GM12878 (cell line): ENCODE data around the gene HTR2B. TPM values are rescaled to one million over a fixed set of nuclear protein-coding genes. Genes with fewer than 3 reads are reported as not detected.

Experiments used
- ATAC-seq: fragments of 200-7000 bp; cut with Tn5 transposase; 3 replicates; pipeline ENCODE4 v1.9.1; 2020; ENCODE audit warnings: mild to moderate bottlenecking, moderate library complexity
- BruUV-seq: library from RNA; stranded (reverse); fragments of 400-500 nt; replicated peaks from 2 replicates; lab custom pipeline; 2021; lab: Mats Ljungman, UMichigan
- CTCF ChIA-PET: fragments of 300-600 bp; sonication (Branson Sonifier 250); formaldehyde crosslinking; extraction: SDS; loops from one replicate; lab custom pipeline; 2021; ENCODE audit warnings: inconsistent platforms; lab: Yijun Ruan, JAX
- POLR2A ChIA-PET: fragments of 350-600 bp; formaldehyde crosslinking; extraction: SDS; loops from one replicate; lab custom pipeline; 2021; ENCODE audit warnings: inconsistent platforms; lab: Charles Lee
- RAD21 ChIA-PET: fragments of 300-600 bp; sonication (Branson Sonifier 250); formaldehyde crosslinking; loops from one replicate; lab custom pipeline; 2023; ENCODE audit warnings: antibody characterized with exemption; ENCODE audit not compliant: unreplicated experiment; lab: Charles Lee
- SMC1A ChIA-PET: fragments of 300-600 bp; sonication (Branson Sonifier 250); formaldehyde crosslinking; loops from one replicate; lab custom pipeline; 2023; ENCODE audit not compliant: unreplicated experiment, uncharacterized antibody; lab: Charles Lee
- DNase-seq: peaks from one replicate; pipeline ENCODE4 v3.0.0-alpha.2; 2011; ENCODE audit warnings: low read depth, low spot score
- FAIRE-seq: peaks from 3 replicates; lab custom pipeline; 2011; peaks lifted over from hg19 to GRCh38; lab: Jason Lieb, UNC
- H2AFZ ChIP-seq: 2 replicates; pipeline ENCODE4 v1.6.0; 2011; ENCODE audit warnings: low read depth, low read length, control low read depth; ENCODE audit not compliant: control insufficient read depth
- H3K27ac ChIP-seq: 2 replicates; pipeline ENCODE4 v1.5.1; 2011; ENCODE audit warnings: control low read depth; ENCODE audit not compliant: control insufficient read depth, insufficient read depth
- H3K27me3 ChIP-seq, 2 experiments: replicated peaks in 1 of 2; 2 replicates each; pipeline versions ENCODE4 v1.6.0 to v1.6.1; 2011; ENCODE audit warnings: low read length in 1 of 2; ENCODE audit not compliant: control insufficient read depth in 2 of 2, insufficient read depth in 2 of 2
- H3K36me3 ChIP-seq, 2 experiments: 2 replicates each; pipeline ENCODE4 v1.5.1; 2011; ENCODE audit warnings: low read length in 1 of 2; ENCODE audit not compliant: control insufficient read depth in 2 of 2, insufficient read depth in 2 of 2
- H3K4me1 ChIP-seq: 2 replicates; pipeline ENCODE4 v1.6.1; 2011; ENCODE audit warnings: mild to moderate bottlenecking, low read length, moderate library complexity, mixed read lengths; ENCODE audit not compliant: control insufficient read depth, insufficient read depth
- H3K4me2 ChIP-seq: 2 replicates; pipeline ENCODE4 v1.6.0; 2011; ENCODE audit warnings: control low read depth; ENCODE audit not compliant: control insufficient read depth, insufficient read depth
- H3K4me3 ChIP-seq: fragments of 200-600 bp; sonication (generic); 2 replicates; pipeline ENCODE4 v1.5.1; 2016
- H3K79me2 ChIP-seq: 2 replicates; pipeline ENCODE4 v1.6.0; 2011; ENCODE audit warnings: low read length; ENCODE audit not compliant: control insufficient read depth, insufficient read depth
- H3K9ac ChIP-seq: 2 replicates; pipeline ENCODE4 v1.8.0; 2011; ENCODE audit warnings: low read length, control low read depth, mixed read lengths; ENCODE audit not compliant: control insufficient read depth, insufficient read depth
- H3K9me3 ChIP-seq: replicated peaks from 3 replicates; pipeline ENCODE4 v1.5.1; 2011; ENCODE audit warnings: mild to moderate bottlenecking, low read length; ENCODE audit not compliant: control insufficient read depth, insufficient read depth
- H4K20me1 ChIP-seq: 2 replicates; pipeline ENCODE4 v1.6.0; 2011; ENCODE audit not compliant: control insufficient read depth, insufficient read depth
- CHD4 ChIP-seq: fragments of 200-600 bp; sonication (generic); IDR thresholded peaks from 2 replicates; pipeline ENCODE4 v1.6.1; 2016; ENCODE audit warnings: mild to moderate bottlenecking
- JUNB ChIP-seq: IDR thresholded peaks from 2 replicates; pipeline ENCODE4 v1.6.1; 2016; ENCODE audit warnings: antibody characterized with exemption, mild to moderate bottlenecking
- NR2C2 ChIP-seq: IDR thresholded peaks from 2 replicates; pipeline ENCODE4 v1.6.1; 2011; ENCODE audit warnings: borderline replicate concordance, low read depth; ENCODE audit not compliant: control insufficient read depth, insufficient read length
- TAF1 ChIP-seq: IDR thresholded peaks from 2 replicates; pipeline ENCODE4 v1.6.1; 2011; ENCODE audit warnings: mild to moderate bottlenecking, low read depth, low read length, borderline replicate concordance
- ZNF24 ChIP-seq: fragments of 450-650 bp; IDR thresholded peaks from 2 replicates; pipeline ENCODE4 v1.6.1; 2017; ENCODE audit warnings: antibody characterized with exemption, mild to moderate bottlenecking
- WGBS: methylation state at CpG from one replicate; pipeline ENCODE4 v1.1.6; 2016; ENCODE audit warnings: low lambda C conversion rate; ENCODE audit not compliant: insufficient replicate concordance, insufficient coverage; ENCODE audit errors: missing lambda C conversion rate; 5-methylcytosine and 5-hydroxymethylcytosine counted together
- in situ Hi-C: fragments of 300-500 bp; cut with MboI; formaldehyde crosslinking; loops from 9 replicates; pipeline ENCODE4 v1.14.3; 2018; ENCODE audit warnings: mixed read lengths
- intact Hi-C: fragments of 100-400 bp; cut with micrococcal nuclease; formaldehyde crosslinking; loops from one replicate; pipeline ENCODE4 v1.14.2; 2022; ENCODE audit not compliant: unreplicated experiment
- polyA plus RNA-seq, 11 experiments: library from polyadenylated mRNA; depleted of rRNA in 4 of 11; unstranded in 6 of 11; stranded (reverse) in 5 of 11; fragments of >200 nt; fragmentation: Nextera tagmentation in 4 of 11; fragmentation: Illumina TruSeq in 1 of 11; extraction: Ambion mirVana in 4 of 11; extraction: Trizol in 1 of 11; gene quantifications; 1 replicate in 1 of 11; 2 replicates in 10 of 11; pipeline versions ENCODE4 v1.2.1 to v1.2.3, GENCODE V29; 2011 to 2016; ENCODE audit warnings: inconsistent platforms in 2 of 11, missing spikeins in 2 of 11, low read depth in 1 of 11
- total RNA-seq, 4 experiments: library from RNA; depleted of rRNA in 3 of 4; stranded (reverse); fragments of >200 nt in 3 of 4; fragmentation: Illumina TruSeq in 1 of 4; extraction: Trizol in 1 of 4; gene quantifications; 2 replicates each; pipeline versions ENCODE4 v1.2.1 to v1.2.3, GENCODE V29; 2013 to 2021

Gene HTR2B
- total and polyA plus RNA-seq, 10 of the 15 experiments (the other 5 are each of a cell fraction or from before 2014, with no cell fraction given), result 0.03 to 1.2 (median 0.15) TPM

GRCh38 chr2:231117922-231118613 is 6.8 kb downstream of the HTR2B start:
- Histone ChIP-seq H3K36me3 (peaks cover 0 to 5% of the 10 kb centered on the region in 2 experiments; a peak in 1 of 4 replicates), H2AFZ (no peak overlapping the region), H3K4me3 (no peak overlapping the region), H3K27me3 (no peaks in the 10 kb centered on the region), H4K20me1 (no peaks in the 10 kb centered on the region), H3K4me2 (no peak overlapping the region), H3K9ac (no peak overlapping the region), H3K4me1 (peaks cover 12% of the 10 kb centered on the region; the same call in 1 of the 2 replicates), H3K27ac (no peak overlapping the region), H3K9me3 (no peaks in the 10 kb centered on the region), H3K79me2 (no peaks in the 10 kb centered on the region; the same call in 1 of the 2 replicates)
- no peak for TF ChIP-seq NR2C2
- no peak for TF ChIP-seq CHD4
- ChIA-PET SMC1A (interaction anchor here (1.5 to 1.7 kb wide), 2 partner anchors 11 to 33 kb away, joined by 4 to 7 read pairs; no protein-coding TSS in a partner anchor), POLR2A (no interaction called here), CTCF (interaction anchor here (0.7 to 1.0 kb wide), 2 partner anchors 12 to 14 kb away, joined by 3 read pairs; no protein-coding TSS in a partner anchor), RAD21 (no interaction called here)
- no peak for FAIRE-seq
- intact Hi-C loops (no loop called here), in situ Hi-C loops (no loop called here)
- no peak for DNase-seq
- WGBS, result 64% methylated on average over 4 of the region's 4 CpGs
- BruUV-seq, result no TSS peak
- ATAC-seq, result peak; percentile 61

DNA sequence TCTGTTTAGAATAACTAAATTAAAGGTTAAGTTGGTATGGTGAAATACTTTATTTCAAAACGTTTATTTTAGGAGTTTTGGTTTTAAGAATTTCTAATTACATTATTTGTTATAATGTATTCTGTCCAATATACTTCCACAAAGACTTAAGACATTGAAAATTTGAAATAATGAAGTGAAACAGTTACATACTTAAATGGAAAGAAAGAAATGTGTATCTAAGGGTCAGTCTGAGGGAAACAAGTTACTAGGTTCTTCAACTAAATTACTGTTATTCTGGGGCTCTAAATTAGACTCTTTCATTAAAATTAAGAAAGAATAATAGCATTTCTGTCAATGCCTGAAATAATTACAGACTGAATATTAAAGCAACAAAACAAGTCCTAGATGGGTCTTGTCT is 7.7 kb downstream of the HTR2B start:
- Histone ChIP-seq H3K36me3 (peaks cover 0 to 5% of the 10 kb centered on the region in 2 experiments; a peak in 1 of 4 replicates), H3K4me2 (no peak overlapping the region), H3K79me2 (no peaks in the 10 kb centered on the region; the same call in 1 of the 2 replicates), H3K27me3 (no peaks in the 10 kb centered on the region), H3K27ac (no peak overlapping the region), H4K20me1 (no peaks in the 10 kb centered on the region), H3K9me3 (no peaks in the 10 kb centered on the region), H2AFZ (no peak overlapping the region), H3K4me3 (no peak overlapping the region), H3K4me1 (peaks cover 8% of the 10 kb centered on the region; the same call in 1 of the 2 replicates), H3K9ac (no peak overlapping the region)
- TF ChIP-seq ZNF24, result 0 out of 2 replicates have a peak, but pooled peaks have one; percentile 50
- no peak for TF ChIP-seq TAF1
- peak; percentile 68 for TF ChIP-seq JUNB
- ATAC-seq, result no peak
- no TSS peak for BruUV-seq
- in situ Hi-C loops, result no loop called here
- WGBS, result 0% methylated on average over 1 of the region's 1 CpG
- RAD21 ChIA-PET, result interaction anchor here (2.0 kb wide), 1 partner anchor 13 kb away, joined by 8 read pairs; no protein-coding TSS in a partner anchor
- intact Hi-C loops, result no loop called here
- no peak for FAIRE-seq
- SMC1A ChIA-PET, result interaction anchor here (2.1 kb wide), 1 partner anchor 13 kb away, joined by 6 read pairs; no protein-coding TSS in a partner anchor
- no peak for DNase-seq
- CTCF ChIA-PET, result interaction anchor here (1.3 kb wide), 1 partner anchor 111 kb away, joined by 5 read pairs; no protein-coding TSS in a partner anchor
- POLR2A ChIA-PET, result interaction anchor here (1.4 kb wide), 1 partner anchor 8 kb away, joined by 3 read pairs; no protein-coding TSS in a partner anchor
